ENCODE results near the gene SSPN. TPM values are rescaled to one million over a fixed set of nuclear protein-coding genes. Genes with fewer than 3 reads are reported as not detected.

SSPN gene
- polyA plus RNA-seq, 1 donor from 2014 or later, result 0.26 TPM

DNA sequence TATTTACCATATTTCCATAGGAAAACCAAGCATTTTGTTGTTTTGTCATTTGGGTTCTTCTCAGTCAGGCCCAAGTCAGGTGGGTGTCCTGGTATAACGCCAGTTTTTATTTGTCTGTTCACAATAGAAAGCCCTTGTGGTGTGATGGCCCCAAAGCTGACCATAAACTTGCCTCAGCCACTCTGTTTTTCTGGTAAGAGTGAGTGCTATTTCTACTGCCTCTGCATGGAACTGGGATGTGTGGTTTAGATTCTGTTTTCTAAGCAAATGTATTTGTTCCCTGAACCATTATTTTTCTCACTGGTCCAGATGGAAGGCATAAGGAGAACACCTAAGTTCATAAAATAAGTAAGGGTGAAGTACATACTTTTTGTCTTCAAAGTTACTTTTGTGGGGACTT, 1.8 kb upstream of the SSPN start:
- Histone ChIP-seq H3K4me2 (ENCODE audit: low read length) (no peak overlapping the region), H3K9ac (ENCODE audit: low read length) (no peak overlapping the region), H3K36me3 (ENCODE audit: insufficient read depth, low read length) (no peaks in the 10 kb centered on the region), H3K27me3 (ENCODE audit: insufficient read depth, low read depth, low read length) (peaks cover 22% of the 10 kb centered on the region), H3K4me3 (ENCODE audit: low read length) (no peak overlapping the region), H3F3A (ENCODE audit: insufficient read depth, low read length, poor library complexity, severe bottlenecking) (no peaks in the 10 kb centered on the region), H4K20me1 (ENCODE audit: insufficient read depth) (no peaks in the 10 kb centered on the region), H2AFZ (ENCODE audit: low read depth, low read length) (no peak overlapping the region), H3K9me2 (ENCODE audit: insufficient read depth, low read length) (no peaks in the 10 kb centered on the region), H3K9me3 (ENCODE audit: low read length) (no peaks in the 10 kb centered on the region), H3K79me2 (replicated peaks; ENCODE audit: insufficient read depth, low read length) (no peaks in the 10 kb centered on the region), H3K27ac (ENCODE audit: low read length) (no peak overlapping the region)
- TF ChIP-seq EZH2 (IDR thresholded peaks at IDR 0.05; ENCODE audit: borderline replicate concordance, insufficient read depth, low read length, poor library complexity, severe bottlenecking) (no peak), TAF1 (IDR thresholded peaks at IDR 0.05; ENCODE audit: low read depth) (no peak), EP300 (conservative IDR thresholded peaks at IDR 0.05; ENCODE audit: poor library complexity, severe bottlenecking) (no peak)
- TF ChIP-seq, protein P1, sequence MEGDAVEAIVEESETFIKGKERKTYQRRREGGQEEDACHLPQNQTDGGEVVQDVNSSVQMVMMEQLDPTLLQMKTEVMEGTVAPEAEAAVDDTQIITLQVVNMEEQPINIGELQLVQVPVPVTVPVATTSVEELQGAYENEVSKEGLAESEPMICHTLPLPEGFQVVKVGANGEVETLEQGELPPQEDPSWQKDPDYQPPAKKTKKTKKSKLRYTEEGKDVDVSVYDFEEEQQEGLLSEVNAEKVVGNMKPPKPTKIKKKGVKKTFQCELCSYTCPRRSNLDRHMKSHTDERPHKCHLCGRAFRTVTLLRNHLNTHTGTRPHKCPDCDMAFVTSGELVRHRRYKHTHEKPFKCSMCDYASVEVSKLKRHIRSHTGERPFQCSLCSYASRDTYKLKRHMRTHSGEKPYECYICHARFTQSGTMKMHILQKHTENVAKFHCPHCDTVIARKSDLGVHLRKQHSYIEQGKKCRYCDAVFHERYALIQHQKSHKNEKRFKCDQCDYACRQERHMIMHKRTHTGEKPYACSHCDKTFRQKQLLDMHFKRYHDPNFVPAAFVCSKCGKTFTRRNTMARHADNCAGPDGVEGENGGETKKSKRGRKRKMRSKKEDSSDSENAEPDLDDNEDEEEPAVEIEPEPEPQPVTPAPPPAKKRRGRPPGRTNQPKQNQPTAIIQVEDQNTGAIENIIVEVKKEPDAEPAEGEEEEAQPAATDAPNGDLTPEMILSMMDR (IDR thresholded peaks at IDR 0.05; ENCODE audit: poor library complexity, severe bottlenecking), result no peak
- TF ChIP-seq, protein P2, sequence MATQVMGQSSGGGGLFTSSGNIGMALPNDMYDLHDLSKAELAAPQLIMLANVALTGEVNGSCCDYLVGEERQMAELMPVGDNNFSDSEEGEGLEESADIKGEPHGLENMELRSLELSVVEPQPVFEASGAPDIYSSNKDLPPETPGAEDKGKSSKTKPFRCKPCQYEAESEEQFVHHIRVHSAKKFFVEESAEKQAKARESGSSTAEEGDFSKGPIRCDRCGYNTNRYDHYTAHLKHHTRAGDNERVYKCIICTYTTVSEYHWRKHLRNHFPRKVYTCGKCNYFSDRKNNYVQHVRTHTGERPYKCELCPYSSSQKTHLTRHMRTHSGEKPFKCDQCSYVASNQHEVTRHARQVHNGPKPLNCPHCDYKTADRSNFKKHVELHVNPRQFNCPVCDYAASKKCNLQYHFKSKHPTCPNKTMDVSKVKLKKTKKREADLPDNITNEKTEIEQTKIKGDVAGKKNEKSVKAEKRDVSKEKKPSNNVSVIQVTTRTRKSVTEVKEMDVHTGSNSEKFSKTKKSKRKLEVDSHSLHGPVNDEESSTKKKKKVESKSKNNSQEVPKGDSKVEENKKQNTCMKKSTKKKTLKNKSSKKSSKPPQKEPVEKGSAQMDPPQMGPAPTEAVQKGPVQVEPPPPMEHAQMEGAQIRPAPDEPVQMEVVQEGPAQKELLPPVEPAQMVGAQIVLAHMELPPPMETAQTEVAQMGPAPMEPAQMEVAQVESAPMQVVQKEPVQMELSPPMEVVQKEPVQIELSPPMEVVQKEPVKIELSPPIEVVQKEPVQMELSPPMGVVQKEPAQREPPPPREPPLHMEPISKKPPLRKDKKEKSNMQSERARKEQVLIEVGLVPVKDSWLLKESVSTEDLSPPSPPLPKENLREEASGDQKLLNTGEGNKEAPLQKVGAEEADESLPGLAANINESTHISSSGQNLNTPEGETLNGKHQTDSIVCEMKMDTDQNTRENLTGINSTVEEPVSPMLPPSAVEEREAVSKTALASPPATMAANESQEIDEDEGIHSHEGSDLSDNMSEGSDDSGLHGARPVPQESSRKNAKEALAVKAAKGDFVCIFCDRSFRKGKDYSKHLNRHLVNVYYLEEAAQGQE (IDR thresholded peaks at IDR 0.05; ENCODE audit: borderline replicate concordance), result no peak

DNA sequence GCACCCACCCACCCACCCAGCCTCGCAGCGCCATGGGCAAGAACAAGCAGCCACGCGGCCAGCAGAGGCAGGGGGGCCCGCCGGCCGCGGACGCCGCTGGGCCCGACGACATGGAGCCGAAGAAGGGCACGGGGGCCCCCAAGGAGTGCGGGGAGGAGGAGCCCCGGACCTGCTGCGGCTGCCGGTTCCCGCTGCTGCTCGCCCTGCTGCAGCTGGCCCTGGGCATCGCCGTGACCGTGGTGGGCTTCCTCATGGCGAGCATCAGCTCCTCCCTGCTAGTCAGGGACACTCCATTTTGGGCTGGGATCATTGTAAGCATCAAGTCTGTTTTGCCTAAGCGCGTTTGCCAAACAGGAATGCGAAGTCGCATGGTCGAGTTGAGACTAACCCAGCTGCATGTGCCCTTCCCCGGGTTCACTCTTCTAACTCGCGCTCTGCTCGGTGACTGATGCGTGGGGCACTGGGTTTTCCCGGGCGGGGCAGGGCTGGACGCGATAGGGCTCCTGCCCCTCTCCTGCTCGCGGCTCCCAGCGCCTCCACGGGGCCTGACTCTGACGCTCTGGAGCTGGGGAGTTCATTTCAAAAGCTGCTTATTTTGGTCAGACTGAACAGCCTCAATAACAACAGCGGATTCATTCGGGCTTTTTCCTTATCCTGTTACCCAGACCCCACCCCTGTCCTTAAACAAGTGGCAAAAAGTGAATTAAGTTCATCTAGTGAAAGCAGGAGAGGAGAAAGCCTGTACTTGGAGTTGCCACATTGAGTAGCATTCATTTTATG, 458 bp downstream of the SSPN start:
- H3K36me3 ChIP-seq (ENCODE audit: insufficient read depth, low read length), result no peaks in the 10 kb centered on the region
- no peaks in the 10 kb centered on the region for H3K9me3 ChIP-seq (ENCODE audit: low read length)
- no peak for TF ChIP-seq SMC3 (conservative IDR thresholded peaks at IDR 0.05; ENCODE audit: poor library complexity)
- no peak for TF ChIP-seq MXI1 (conservative IDR thresholded peaks at IDR 0.05; ENCODE audit: poor library complexity, severe bottlenecking)
- TF ChIP-seq TAF1 (IDR thresholded peaks at IDR 0.05; ENCODE audit: low read depth), result no peak
- no peak for TF ChIP-seq EP300 (conservative IDR thresholded peaks at IDR 0.05; ENCODE audit: poor library complexity, severe bottlenecking)
- no peak for TF ChIP-seq EZH2 (IDR thresholded peaks at IDR 0.05; ENCODE audit: borderline replicate concordance, insufficient read depth, low read length, poor library complexity, severe bottlenecking)
- TF ChIP-seq, protein P2 (IDR thresholded peaks at IDR 0.05; ENCODE audit: borderline replicate concordance), result no peak
- no peak for TF ChIP-seq POLR2AphosphoS5 (IDR thresholded peaks at IDR 0.05)
- TF ChIP-seq, protein P1 (IDR thresholded peaks at IDR 0.05; ENCODE audit: poor library complexity, severe bottlenecking), result no peak
- no peak for TF ChIP-seq RAD21 (conservative IDR thresholded peaks at IDR 0.05)
- H3K9me2 ChIP-seq (ENCODE audit: insufficient read depth, low read length), result no peaks in the 10 kb centered on the region
- peak overlapping the region; percentile 43 for H3K9ac ChIP-seq (ENCODE audit: low read length)
- no peaks in the 10 kb centered on the region for H3K79me2 ChIP-seq (replicated peaks; ENCODE audit: insufficient read depth, low read length)
- peak overlapping the region; percentile 48 for H2AFZ ChIP-seq (ENCODE audit: low read depth, low read length)
- no peaks in the 10 kb centered on the region for H3F3A ChIP-seq (ENCODE audit: insufficient read depth, low read length, poor library complexity, severe bottlenecking)
- H4K20me1 ChIP-seq (ENCODE audit: insufficient read depth), result no peaks in the 10 kb centered on the region
- H3K4me2 ChIP-seq (ENCODE audit: low read length), result peak overlapping the region; percentile 25
- no peak overlapping the region for H3K27ac ChIP-seq (ENCODE audit: low read length)
- peaks cover 22% of the 10 kb centered on the region for H3K27me3 ChIP-seq (ENCODE audit: insufficient read depth, low read depth, low read length)
- H3K4me3 ChIP-seq (ENCODE audit: low read length), result peak overlapping the region; percentile 72

Measured in neural cell (in vitro differentiated cells).